ENCODE measurements around the gene GLB1L3.

GRCh38 chr11:134277183-134278001 is 1.2 kb downstream of the GLB1L3 start:
- no peak for TF ChIP-seq CTCF (IDR thresholded peaks at IDR 0.05)
- TF ChIP-seq POLR2AphosphoS5 (IDR thresholded peaks at IDR 0.05), result no peak

All from breast epithelium (tissue), 3 donors.